ENCODE data around the gene RBM39. TPM values are rescaled to one million over a fixed set of nuclear protein-coding genes. Genes with fewer than 3 reads are reported as not detected.

Gene RBM39
- total RNA-seq, 4 donors from 2014 or later, result 320 to 423 (median 379) TPM

- TF ChIP-seq, protein P1, sequence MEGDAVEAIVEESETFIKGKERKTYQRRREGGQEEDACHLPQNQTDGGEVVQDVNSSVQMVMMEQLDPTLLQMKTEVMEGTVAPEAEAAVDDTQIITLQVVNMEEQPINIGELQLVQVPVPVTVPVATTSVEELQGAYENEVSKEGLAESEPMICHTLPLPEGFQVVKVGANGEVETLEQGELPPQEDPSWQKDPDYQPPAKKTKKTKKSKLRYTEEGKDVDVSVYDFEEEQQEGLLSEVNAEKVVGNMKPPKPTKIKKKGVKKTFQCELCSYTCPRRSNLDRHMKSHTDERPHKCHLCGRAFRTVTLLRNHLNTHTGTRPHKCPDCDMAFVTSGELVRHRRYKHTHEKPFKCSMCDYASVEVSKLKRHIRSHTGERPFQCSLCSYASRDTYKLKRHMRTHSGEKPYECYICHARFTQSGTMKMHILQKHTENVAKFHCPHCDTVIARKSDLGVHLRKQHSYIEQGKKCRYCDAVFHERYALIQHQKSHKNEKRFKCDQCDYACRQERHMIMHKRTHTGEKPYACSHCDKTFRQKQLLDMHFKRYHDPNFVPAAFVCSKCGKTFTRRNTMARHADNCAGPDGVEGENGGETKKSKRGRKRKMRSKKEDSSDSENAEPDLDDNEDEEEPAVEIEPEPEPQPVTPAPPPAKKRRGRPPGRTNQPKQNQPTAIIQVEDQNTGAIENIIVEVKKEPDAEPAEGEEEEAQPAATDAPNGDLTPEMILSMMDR (IDR thresholded peaks at IDR 0.05; ENCODE audit: low read depth), result no peak
Measured at GRCh38 chr20:35665949-35666288, 76.1 kb downstream of the RBM39 start.

DNA sequence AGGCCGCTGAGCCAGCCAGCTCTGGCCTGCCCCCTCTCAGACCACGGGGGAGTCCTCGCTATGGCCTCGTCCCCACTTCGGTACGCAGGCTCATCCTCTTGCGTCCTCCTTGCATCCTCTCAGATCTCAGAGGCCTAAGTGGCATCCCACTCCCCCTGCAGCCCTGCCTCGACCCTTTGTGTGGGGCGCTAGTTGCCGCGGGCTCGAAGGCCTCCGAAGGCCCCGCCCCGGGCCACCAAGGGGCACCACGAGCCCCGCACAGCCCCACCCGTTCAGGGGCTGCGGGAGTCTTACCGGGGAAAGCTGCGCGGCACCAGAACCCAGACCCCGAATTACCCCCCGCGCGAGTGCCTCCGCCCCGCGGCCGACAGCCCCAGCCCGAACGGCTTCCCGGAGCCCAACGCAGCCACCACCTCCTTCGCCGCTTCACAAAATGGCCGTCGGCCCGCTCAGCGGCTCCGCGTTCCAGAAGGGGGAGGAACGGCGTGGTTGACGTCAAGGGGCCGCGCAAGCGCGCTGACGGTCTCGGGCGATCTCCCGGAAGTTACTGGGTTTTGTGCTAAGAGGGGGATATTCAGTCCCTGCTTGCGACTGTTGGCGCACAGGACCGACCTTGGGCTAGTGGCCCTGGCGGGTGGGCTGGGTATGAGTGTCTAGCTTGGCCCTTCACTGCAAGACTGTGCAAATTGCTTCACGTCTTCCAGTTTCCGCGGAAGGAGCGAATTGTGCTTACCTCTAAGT, 77.4 kb downstream of the RBM39 start, which contains the start of the genes CPNE1 and RBM12:
Gene CPNE1 (minus strand): TSS at position 435 of the 741 bp plus-strand sequence. CDS start 31,977 bp downstream, outside the sequence.
Gene RBM12 (minus strand): TSS at position 435 of the 741 bp plus-strand sequence. CDS start 9,578 bp downstream, outside the sequence.
- TF ChIP-seq, protein P1 (IDR thresholded peaks at IDR 0.05; ENCODE audit: low read depth), result no peak

DNA sequence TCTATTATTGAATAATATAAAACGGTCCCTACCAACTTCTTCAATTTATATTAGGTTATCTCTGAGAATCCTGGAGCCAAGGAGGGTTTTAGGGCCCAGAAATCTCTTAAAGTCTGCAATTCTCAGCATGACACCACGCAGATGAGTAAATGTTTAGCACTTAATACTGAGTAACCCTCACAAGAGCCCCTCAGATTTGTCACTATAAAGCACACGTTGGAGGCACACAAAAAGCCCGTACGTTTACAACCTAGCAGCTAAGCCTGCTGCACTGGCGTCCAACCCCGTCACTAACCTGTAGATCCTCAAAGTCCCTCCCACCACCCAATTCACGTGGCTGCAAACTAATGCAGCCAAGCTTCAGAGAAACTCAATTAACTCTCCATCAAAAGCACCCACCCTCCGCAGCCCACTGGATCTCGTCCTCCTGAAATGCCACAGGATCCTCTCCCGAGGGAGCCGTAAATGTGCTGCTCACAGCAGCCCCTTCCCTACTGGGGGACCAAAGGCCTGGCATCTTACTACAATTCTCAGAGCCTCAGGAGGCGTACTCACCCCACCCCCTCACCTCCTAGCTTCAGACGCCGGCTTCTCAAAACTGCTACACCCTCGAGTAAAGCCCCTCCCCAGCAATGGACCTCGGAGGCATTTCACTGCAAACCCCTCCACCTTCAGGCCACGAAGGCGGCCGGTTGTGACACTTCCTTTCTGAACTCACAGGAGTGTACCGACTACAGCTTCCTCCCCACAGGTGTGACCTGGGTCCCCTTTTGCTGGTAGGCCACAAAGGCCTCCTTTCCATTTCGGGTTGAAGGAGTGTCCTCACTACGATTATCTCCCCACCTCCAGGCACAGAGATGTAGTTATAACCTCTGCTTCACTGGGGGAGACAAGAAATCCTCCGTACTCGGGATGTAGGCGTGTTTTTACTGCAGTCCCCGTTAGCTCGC, 78.3 kb downstream of the RBM39 start:
- TF ChIP-seq, protein P1 (IDR thresholded peaks at IDR 0.05; ENCODE audit: low read depth), result no peak

GRCh38 chr20:35662551-35662950, 79.5 kb downstream of the RBM39 start:
- TF ChIP-seq, protein P1 (IDR thresholded peaks at IDR 0.05; ENCODE audit: low read depth), result no peak

DNA sequence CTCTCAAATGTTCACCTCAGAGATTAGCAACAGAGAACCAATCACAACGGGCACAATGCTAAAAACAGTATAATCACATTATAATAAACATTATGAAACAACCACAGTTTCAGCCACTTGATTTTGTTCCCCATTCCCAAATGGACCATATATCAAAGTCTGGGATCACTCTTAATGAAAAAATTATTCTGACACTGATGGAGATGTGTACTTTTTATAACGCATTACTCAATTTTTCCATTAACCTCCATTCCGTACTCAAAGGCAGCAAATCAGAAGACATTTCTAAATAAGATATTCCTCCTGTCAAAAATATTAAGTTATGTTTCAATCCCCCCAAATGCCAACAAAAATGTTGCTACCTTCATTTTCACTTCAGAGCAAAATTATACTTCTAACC, 80.2 kb downstream of the RBM39 start:
- TF ChIP-seq, protein P1 (IDR thresholded peaks at IDR 0.05; ENCODE audit: low read depth), result no peak

GRCh38 chr20:35661053-35661452, 81.0 kb downstream of the RBM39 start:
- TF ChIP-seq, protein P1 (IDR thresholded peaks at IDR 0.05; ENCODE audit: low read depth), result no peak
